Measurements from ENCODE around the gene INAFM1. TPM values are rescaled to one million over a fixed set of nuclear protein-coding genes. Genes with fewer than 3 reads are reported as not detected.

INAFM1 gene
- polyA plus RNA-seq, 1 of the 3 experiments (the other 2 are of a cell fraction): 5.5 TPM

DNA sequence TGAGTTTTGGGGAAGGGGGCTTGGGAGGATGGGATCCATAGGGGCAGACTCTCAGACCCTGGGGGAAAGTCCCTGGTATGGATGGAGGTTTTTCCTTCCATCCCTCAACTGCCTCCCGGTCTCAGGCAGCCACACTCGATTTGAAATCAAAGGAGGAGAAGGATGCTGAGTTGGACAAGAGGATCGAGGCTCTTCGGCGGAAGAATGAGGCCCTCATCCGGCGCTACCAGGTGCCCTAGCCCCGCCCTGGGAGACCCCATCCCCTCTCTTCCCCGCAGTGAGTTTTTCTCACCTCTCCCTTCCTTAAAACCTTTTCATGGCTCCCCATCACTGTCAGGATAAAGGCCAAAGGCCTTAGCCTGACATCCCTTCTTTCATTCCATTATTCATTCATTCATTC is 16.3 kb upstream of the INAFM1 start:
- ChIA-PET CTCF (no interaction called here), POLR2A (no interaction called here)
- Histone ChIP-seq H3K4me1 (ENCODE audit: control insufficient read depth in 1 of 2, insufficient read depth in 2 of 2, low read depth in 1 of 2, low read length in 1 of 2) (peaks cover 9 to 13% of the 10 kb centered on the region in 2 experiments; a peak in 2 of 4 replicates), H3K79me2 (ENCODE audit: insufficient read depth) (peaks cover 50% of the 10 kb centered on the region), H3K27me3 (ENCODE audit: insufficient read depth) (no peaks in the 10 kb centered on the region), H3K9ac (peak overlapping the region; percentile 70), H3K36me3 (replicated peaks in 1 of 2; ENCODE audit: control insufficient read depth in 1 of 2, insufficient read depth in 2 of 2, low read length in 1 of 2) (peaks cover 33 to 35% of the 10 kb centered on the region in 2 experiments), H3K4me2 (peak overlapping the region; percentile 88), H3K27ac (ENCODE audit: low read depth in 2 of 2, low read length in 1 of 2) (peak overlapping the region in 1 of 2 experiments; percentile 94; a peak in 3 of 4 replicates), H3F3A (replicated peaks; ENCODE audit: insufficient read depth) (peaks cover 16% of the 10 kb centered on the region), H3K9me2 (no peaks in the 10 kb centered on the region), H4K20me1 (ENCODE audit: insufficient read depth) (no peaks in the 10 kb centered on the region; the same call in 1 of the 2 replicates), H2AFZ (ENCODE audit: low read depth) (no peak overlapping the region), H3K4me3 (ENCODE audit: low read depth in 2 of 2, low read length in 1 of 2) (peak overlapping the region; percentile 57 to 68; a peak in 3 of 4 replicates), H3K9me3 (no peaks in the 10 kb centered on the region)
- no peak for DNase-seq
- 93% methylated on average over 9 of the region's 9 CpGs for WGBS (ENCODE audit: low lambda C conversion rate)
- no peak for TF ChIP-seq RFX5 (IDR thresholded peaks at IDR 0.05; ENCODE audit: low read length)
- TF ChIP-seq GABPA (IDR thresholded peaks at IDR 0.05; ENCODE audit: low read depth): no peak

DNA sequence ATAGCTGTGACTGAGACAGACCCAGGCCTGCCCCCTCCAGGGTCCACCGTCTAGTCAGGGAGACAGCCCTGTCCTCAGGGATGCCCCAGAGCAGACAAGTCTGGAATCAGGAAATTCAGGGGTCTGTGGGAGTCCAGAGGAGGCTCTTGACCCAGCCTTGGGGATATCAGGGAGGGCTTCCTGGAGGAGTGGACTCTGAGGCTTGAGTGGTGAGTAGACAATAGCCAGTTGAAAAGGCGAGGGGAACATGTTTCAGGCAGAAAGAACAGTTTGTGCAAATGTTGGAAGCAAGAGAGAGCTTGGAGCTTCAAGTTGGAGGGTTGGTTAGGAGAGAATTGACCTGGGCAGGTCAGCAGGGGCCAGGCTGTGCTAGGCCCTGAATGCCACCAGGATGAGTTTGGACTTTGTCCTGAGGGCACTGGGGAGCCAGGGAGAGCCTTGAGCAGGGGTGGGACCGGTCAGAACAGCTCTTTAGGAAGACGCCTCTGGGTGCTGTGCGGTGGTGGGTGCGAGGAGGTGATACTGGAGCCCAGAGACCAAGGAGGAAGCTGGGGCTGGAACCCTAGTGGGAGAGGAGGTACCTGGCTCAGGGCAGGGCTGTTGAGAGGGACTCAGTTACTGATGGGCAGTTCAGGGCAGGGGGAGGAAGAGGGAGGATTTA is 15.7 kb upstream of the INAFM1 start:
- Histone ChIP-seq H3K9me3 (no peaks in the 10 kb centered on the region), H3K27me3 (ENCODE audit: insufficient read depth) (no peaks in the 10 kb centered on the region), H3K9ac (peak overlapping the region; percentile 70; the same call in 1 of the 2 replicates), H3F3A (replicated peaks; ENCODE audit: insufficient read depth) (peaks cover 11% of the 10 kb centered on the region), H3K36me3 (replicated peaks in 1 of 2; ENCODE audit: control insufficient read depth in 1 of 2, insufficient read depth in 2 of 2, low read length in 1 of 2) (peaks cover 33 to 35% of the 10 kb centered on the region in 2 experiments), H3K4me2 (peak overlapping the region; percentile 88), H3K4me3 (ENCODE audit: low read depth in 2 of 2, low read length in 1 of 2) (peak overlapping the region in 1 of 2 experiments; percentile 6; a peak in 1 of 4 replicates), H3K4me1 (ENCODE audit: control insufficient read depth in 1 of 2, insufficient read depth in 2 of 2, low read depth in 1 of 2, low read length in 1 of 2) (peaks cover 9% of the 10 kb centered on the region in 2 experiments; a peak in 2 of 4 replicates), H3K79me2 (ENCODE audit: insufficient read depth) (peaks cover 50% of the 10 kb centered on the region), H4K20me1 (ENCODE audit: insufficient read depth) (no peaks in the 10 kb centered on the region; the same call in 1 of the 2 replicates), H2AFZ (ENCODE audit: low read depth) (no peak overlapping the region), H3K9me2 (no peaks in the 10 kb centered on the region), H3K27ac (ENCODE audit: low read depth in 2 of 2, low read length in 1 of 2) (no peak overlapping the region)
- no peak for TF ChIP-seq RCOR1 (IDR thresholded peaks at IDR 0.05; ENCODE audit: low read length)
- TF ChIP-seq MEF2A (IDR thresholded peaks at IDR 0.05; ENCODE audit: borderline replicate concordance, low read depth): no peak
- ChIA-PET POLR2A (no interaction called here), CTCF (interaction anchor here (0.8 kb wide), 1 partner anchor 11 kb away, joined by 3 read pairs; no protein-coding TSS in a partner anchor)
- no peak for DNase-seq
- 91% methylated on average over 6 of the region's 6 CpGs for WGBS (ENCODE audit: low lambda C conversion rate)

DNA sequence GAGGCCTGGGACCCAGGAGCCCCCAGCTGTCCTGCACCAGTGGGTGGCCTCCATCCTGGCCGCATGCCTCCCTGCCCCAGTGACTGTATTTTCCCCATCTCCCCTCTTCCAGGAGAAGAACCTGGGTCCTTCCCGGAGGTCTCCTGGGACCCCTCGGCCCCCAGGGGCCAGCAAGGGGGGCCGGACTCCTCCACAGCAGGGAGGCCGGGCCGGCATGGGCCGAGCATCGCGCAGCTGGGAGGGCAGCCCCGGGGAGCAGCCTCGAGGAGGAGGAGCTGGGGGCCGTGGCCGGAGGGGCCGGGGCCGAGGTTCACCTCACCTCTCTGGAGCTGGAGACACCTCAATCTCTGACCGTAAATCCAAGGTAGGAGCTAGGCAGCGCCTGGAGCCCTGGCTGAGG is 14.2 kb upstream of the INAFM1 start:
- ChIA-PET CTCF (interaction anchor here (0.7 to 1.8 kb wide), 3 partner anchors 13 to 50 kb away, joined by 3 to 4 read pairs (median 3); no protein-coding TSS in a partner anchor), POLR2A (no interaction called here)
- no peak overlapping the region for H3K9ac ChIP-seq
- H3K4me1 ChIP-seq (ENCODE audit: control insufficient read depth in 1 of 2, insufficient read depth in 2 of 2, low read depth in 1 of 2, low read length in 1 of 2): peaks cover 9% of the 10 kb centered on the region in 2 experiments; a peak in 2 of 4 replicates
- no peak overlapping the region for H3K27ac ChIP-seq (ENCODE audit: low read depth in 2 of 2, low read length in 1 of 2)
- H3K79me2 ChIP-seq (ENCODE audit: insufficient read depth): peaks cover 50% of the 10 kb centered on the region
- TF ChIP-seq RXRA (IDR thresholded peaks at IDR 0.05; ENCODE audit: borderline replicate concordance, low read depth) (no peak), FOSL2 (IDR thresholded peaks at IDR 0.05; ENCODE audit: borderline replicate concordance, low read depth) (no peak), SIN3A (IDR thresholded peaks at IDR 0.05; ENCODE audit: borderline replicate concordance, low read depth, low read length) (no peak), MEF2A (IDR thresholded peaks at IDR 0.05; ENCODE audit: borderline replicate concordance, low read depth) (no peak), TAF1 (IDR thresholded peaks at IDR 0.05; ENCODE audit: borderline replicate concordance, low read depth, low read length) (no peak), EZH2phosphoT487 (IDR thresholded peaks at IDR 0.05; ENCODE audit: borderline replicate concordance, low read depth) (no peak), JUND (IDR thresholded peaks at IDR 0.05) (no peak), EP300 (IDR thresholded peaks at IDR 0.05; ENCODE audit: borderline replicate concordance in 1 of 2, low read depth in 1 of 2, low read length in 1 of 2) (no peak)
- TF ChIP-seq, protein P1, sequence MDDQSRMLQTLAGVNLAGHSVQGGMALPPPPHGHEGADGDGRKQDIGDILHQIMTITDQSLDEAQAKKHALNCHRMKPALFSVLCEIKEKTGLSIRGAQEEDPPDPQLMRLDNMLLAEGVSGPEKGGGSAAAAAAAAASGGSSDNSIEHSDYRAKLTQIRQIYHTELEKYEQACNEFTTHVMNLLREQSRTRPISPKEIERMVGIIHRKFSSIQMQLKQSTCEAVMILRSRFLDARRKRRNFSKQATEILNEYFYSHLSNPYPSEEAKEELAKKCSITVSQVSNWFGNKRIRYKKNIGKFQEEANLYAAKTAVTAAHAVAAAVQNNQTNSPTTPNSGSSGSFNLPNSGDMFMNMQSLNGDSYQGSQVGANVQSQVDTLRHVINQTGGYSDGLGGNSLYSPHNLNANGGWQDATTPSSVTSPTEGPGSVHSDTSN (IDR thresholded peaks at IDR 0.05): no peak
- TF ChIP-seq, protein P2, sequence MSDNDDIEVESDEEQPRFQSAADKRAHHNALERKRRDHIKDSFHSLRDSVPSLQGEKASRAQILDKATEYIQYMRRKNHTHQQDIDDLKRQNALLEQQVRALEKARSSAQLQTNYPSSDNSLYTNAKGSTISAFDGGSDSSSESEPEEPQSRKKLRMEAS (IDR thresholded peaks at IDR 0.05; ENCODE audit: low read depth): no peak
- TF ChIP-seq, protein P3, sequence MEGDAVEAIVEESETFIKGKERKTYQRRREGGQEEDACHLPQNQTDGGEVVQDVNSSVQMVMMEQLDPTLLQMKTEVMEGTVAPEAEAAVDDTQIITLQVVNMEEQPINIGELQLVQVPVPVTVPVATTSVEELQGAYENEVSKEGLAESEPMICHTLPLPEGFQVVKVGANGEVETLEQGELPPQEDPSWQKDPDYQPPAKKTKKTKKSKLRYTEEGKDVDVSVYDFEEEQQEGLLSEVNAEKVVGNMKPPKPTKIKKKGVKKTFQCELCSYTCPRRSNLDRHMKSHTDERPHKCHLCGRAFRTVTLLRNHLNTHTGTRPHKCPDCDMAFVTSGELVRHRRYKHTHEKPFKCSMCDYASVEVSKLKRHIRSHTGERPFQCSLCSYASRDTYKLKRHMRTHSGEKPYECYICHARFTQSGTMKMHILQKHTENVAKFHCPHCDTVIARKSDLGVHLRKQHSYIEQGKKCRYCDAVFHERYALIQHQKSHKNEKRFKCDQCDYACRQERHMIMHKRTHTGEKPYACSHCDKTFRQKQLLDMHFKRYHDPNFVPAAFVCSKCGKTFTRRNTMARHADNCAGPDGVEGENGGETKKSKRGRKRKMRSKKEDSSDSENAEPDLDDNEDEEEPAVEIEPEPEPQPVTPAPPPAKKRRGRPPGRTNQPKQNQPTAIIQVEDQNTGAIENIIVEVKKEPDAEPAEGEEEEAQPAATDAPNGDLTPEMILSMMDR (IDR thresholded peaks at IDR 0.05): no peak
- TF ChIP-seq, protein P4, sequence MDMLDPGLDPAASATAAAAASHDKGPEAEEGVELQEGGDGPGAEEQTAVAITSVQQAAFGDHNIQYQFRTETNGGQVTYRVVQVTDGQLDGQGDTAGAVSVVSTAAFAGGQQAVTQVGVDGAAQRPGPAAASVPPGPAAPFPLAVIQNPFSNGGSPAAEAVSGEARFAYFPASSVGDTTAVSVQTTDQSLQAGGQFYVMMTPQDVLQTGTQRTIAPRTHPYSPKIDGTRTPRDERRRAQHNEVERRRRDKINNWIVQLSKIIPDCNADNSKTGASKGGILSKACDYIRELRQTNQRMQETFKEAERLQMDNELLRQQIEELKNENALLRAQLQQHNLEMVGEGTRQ (IDR thresholded peaks at IDR 0.05; ENCODE audit: borderline replicate concordance, low read depth, low read length): no peak
- no peaks in the 10 kb centered on the region for H3K27me3 ChIP-seq (ENCODE audit: insufficient read depth)
- no peak overlapping the region for H3K4me3 ChIP-seq (ENCODE audit: low read depth in 2 of 2, low read length in 1 of 2)
- no peak for DNase-seq
- no peaks in the 10 kb centered on the region; the same call in 1 of the 2 replicates for H4K20me1 ChIP-seq (ENCODE audit: insufficient read depth)
- peaks cover 40 to 49% of the 10 kb centered on the region in 2 experiments for H3K36me3 ChIP-seq (replicated peaks in 1 of 2; ENCODE audit: control insufficient read depth in 1 of 2, insufficient read depth in 2 of 2, low read length in 1 of 2)
- H3K9me3 ChIP-seq: no peaks in the 10 kb centered on the region
- no peaks in the 10 kb centered on the region for H3K9me2 ChIP-seq
- 90% methylated on average over 16 of the region's 17 CpGs for WGBS (ENCODE audit: low lambda C conversion rate)
- no peak overlapping the region for H2AFZ ChIP-seq (ENCODE audit: low read depth)
- peaks cover 3% of the 10 kb centered on the region for H3F3A ChIP-seq (replicated peaks; ENCODE audit: insufficient read depth)
- no peak overlapping the region for H3K4me2 ChIP-seq
